Endothelial cell of umbilical vein (primary cell): ENCODE data around the gene IGFL3. TPM values are rescaled to one million over a fixed set of nuclear protein-coding genes. Genes with fewer than 3 reads are reported as not detected.

ENCODE experiments used
- BruUV-seq: library from RNA; stranded (reverse); fragments of 400-500 nt; replicated peaks from 2 replicates; lab custom pipeline; 2021; lab: Mats Ljungman, UMichigan
- CTCF ChIA-PET: fragments of 300-600, 350-600 bp; sonication (Branson Sonifier 250); formaldehyde crosslinking; loops from one replicate; lab custom pipeline; 2021; ENCODE audit warnings: antibody characterized with exemption, inconsistent platforms; lab: Charles Lee
- POLR2A ChIA-PET: fragments of 300-600, 350-600 bp; sonication (Branson Sonifier 250); formaldehyde crosslinking; loops from one replicate; lab custom pipeline; 2021; ENCODE audit warnings: antibody characterized with exemption, inconsistent platforms; lab: Charles Lee
- DNase-seq: peaks from one replicate; pipeline ENCODE4 v3.0.0-alpha.2; 2011; ENCODE audit warnings: low read depth, low spot score
- FAIRE-seq: peaks from 2 replicates; lab custom pipeline; 2011; peaks lifted over from hg19 to GRCh38; lab: Jason Lieb, UNC
- H2AFZ ChIP-seq: 2 replicates; pipeline ENCODE4 v1.6.0; 2012; ENCODE audit warnings: low read depth, low read length, control low read depth, inconsistent platforms
- H3K27ac ChIP-seq: 2 replicates; pipeline ENCODE4 v1.5.1; 2011; ENCODE audit warnings: low read depth, mild to moderate bottlenecking, control low read depth, low read length, moderate library complexity; ENCODE audit not compliant: insufficient read depth
- H3K27me3 ChIP-seq, 2 experiments: 2 replicates each; pipeline versions ENCODE4 v1.6.0 to v1.6.1; 2011; ENCODE audit warnings: low read length in 2 of 2, mixed read lengths in 1 of 2; ENCODE audit not compliant: control insufficient read depth in 2 of 2, insufficient read depth in 2 of 2
- H3K36me3 ChIP-seq, 2 experiments: 2 replicates in 1 of 2; 3 replicates in 1 of 2; pipeline ENCODE4 v1.5.1; 2011; ENCODE audit warnings: low read length in 2 of 2, mild to moderate bottlenecking in 1 of 2, moderate library complexity in 1 of 2; ENCODE audit not compliant: control insufficient read depth in 2 of 2, insufficient read depth in 2 of 2; ENCODE audit errors: extremely low read depth in 1 of 2
- H3K4me1 ChIP-seq: 3 replicates; pipeline ENCODE4 v1.5.1; 2011; ENCODE audit warnings: mild to moderate bottlenecking, low read length; ENCODE audit not compliant: control insufficient read depth, insufficient read depth; ENCODE audit errors: extremely low read depth
- H3K4me2 ChIP-seq: 2 replicates; pipeline ENCODE4 v1.6.1; 2011; ENCODE audit warnings: low read length, control low read depth, mixed read lengths; ENCODE audit not compliant: insufficient read depth
- H3K4me3 ChIP-seq, 3 experiments: fragments of 200-600 bp in 1 of 3; sonication (generic), shearing (Covaris generic) in 1 of 3; replicated peaks in 1 of 3; 2 replicates each; pipeline ENCODE4 v1.5.1; 2011 to 2016; ENCODE audit warnings: control low read depth in 3 of 3, low read length in 3 of 3, mild to moderate bottlenecking in 2 of 3, inconsistent platforms in 1 of 3, low read depth in 1 of 3, moderate library complexity in 1 of 3; ENCODE audit not compliant: insufficient read depth in 1 of 3
- H3K79me2 ChIP-seq: 2 replicates; pipeline ENCODE4 v1.6.0; 2012; ENCODE audit warnings: low read length, inconsistent platforms; ENCODE audit not compliant: control insufficient read depth, insufficient read depth
- H3K9ac ChIP-seq: replicated peaks from 2 replicates; pipeline ENCODE3; 2011; ENCODE audit warnings: low read length, control low read depth; ENCODE audit not compliant: insufficient read depth; ENCODE audit errors: extremely low read depth
- H3K9me1 ChIP-seq: replicated peaks from 3 replicates; pipeline ENCODE4 v1.6.0; 2011; ENCODE audit warnings: mild to moderate bottlenecking, low read length; ENCODE audit not compliant: control insufficient read depth, insufficient read depth; ENCODE audit errors: extremely low read depth
- H3K9me3 ChIP-seq: replicated peaks from 2 replicates; pipeline ENCODE4 v1.5.1; 2012; ENCODE audit warnings: low read length, inconsistent platforms; ENCODE audit not compliant: control insufficient read depth, insufficient read depth
- H4K20me1 ChIP-seq: replicated peaks from 2 replicates; pipeline ENCODE3; 2011; ENCODE audit warnings: mild to moderate bottlenecking, low read length; ENCODE audit not compliant: control insufficient read depth, insufficient read depth; ENCODE audit errors: extremely low read depth
- EZH2 ChIP-seq: IDR thresholded peaks from 2 replicates; pipeline ENCODE4 v1.6.1; 2012; ENCODE audit warnings: borderline replicate concordance, low read depth, mild to moderate bottlenecking, moderate library complexity, low read length, inconsistent platforms; ENCODE audit not compliant: severe bottlenecking
- FOS ChIP-seq: IDR thresholded peaks from 2 replicates; pipeline ENCODE4 v1.6.1; 2011; ENCODE audit warnings: mild to moderate bottlenecking, low read length, moderate library complexity, borderline replicate concordance; ENCODE audit not compliant: insufficient read depth
- GATA2 ChIP-seq: IDR thresholded peaks from 2 replicates; pipeline ENCODE4 v1.7.0; 2011; ENCODE audit warnings: low read depth, mild to moderate bottlenecking, moderate library complexity, mixed read lengths, low read length; ENCODE audit not compliant: insufficient read length, insufficient read depth
- JUN ChIP-seq: IDR thresholded peaks from 2 replicates; pipeline ENCODE4 v1.6.1; 2011; ENCODE audit warnings: borderline replicate concordance, low read depth; ENCODE audit not compliant: insufficient read length, insufficient read depth
- MYC ChIP-seq: IDR thresholded peaks from one replicate; pipeline ENCODE4 v1.6.1; 2011; ENCODE audit warnings: mild to moderate bottlenecking, low read depth, low read length
- POLR2A ChIP-seq: IDR thresholded peaks from 2 replicates; pipeline ENCODE4 v1.6.1; 2012; ENCODE audit warnings: low read depth, mild to moderate bottlenecking, control low read depth, low read length
- POLR2AphosphoS5 ChIP-seq: IDR thresholded peaks from 2 replicates; pipeline ENCODE4 v1.6.1; 2012; ENCODE audit warnings: low read depth, mild to moderate bottlenecking, control low read depth, low read length, moderate library complexity; ENCODE audit not compliant: insufficient read depth
- dilution Hi-C: fragments of 300-500 bp; cut with MboI; formaldehyde crosslinking; loops from one replicate; pipeline ENCODE4 v1.15.0; 2019; ENCODE audit warnings: low sequenced_read_pairs; ENCODE audit not compliant: extremely low pct_ligation_motif_present
- intact Hi-C: fragments of 100-400 bp; cut with micrococcal nuclease; formaldehyde crosslinking; loops from one replicate; pipeline ENCODE4 v1.10.0; 2022
- polyA plus RNA-seq, 4 experiments: library from polyadenylated mRNA; depleted of rRNA in 3 of 4; stranded (reverse) in 3 of 4; unstranded in 1 of 4; fragments of >200 nt; gene quantifications; 2 replicates each; pipeline versions ENCODE4 v1.2.1 to v1.2.3, GENCODE V29; 2011 to 2012; ENCODE audit warnings: missing spikeins in 1 of 4
- total RNA-seq: library from RNA; stranded (reverse); gene quantifications from 2 replicates; pipeline ENCODE4 v1.2.3, GENCODE V29; 2021
- TF ChIP-seq, protein P1 (sequence below), 2 donors: IDR thresholded peaks; 1 replicate in 1 of 2; 2 replicates in 1 of 2; pipeline ENCODE4 v1.5.1; 2011; ENCODE audit warnings: low read length in 2 of 2, mild to moderate bottlenecking in 2 of 2, moderate library complexity in 2 of 2, control low read depth in 1 of 2, inconsistent platforms in 1 of 2, low read depth in 1 of 2; ENCODE audit not compliant: insufficient read depth in 1 of 2; ENCODE audit errors: extremely low read depth in 1 of 2
- TF ChIP-seq, protein P2 (sequence below): IDR thresholded peaks from 2 replicates; pipeline ENCODE4 v1.6.1; 2011; ENCODE audit not compliant: insufficient read depth, insufficient read length

The IGFL3 gene
- total and polyA plus RNA-seq, 2 donors (not counting 3 experiments of a cell fraction or from before 2014, with no cell fraction given) = not detected

DNA sequence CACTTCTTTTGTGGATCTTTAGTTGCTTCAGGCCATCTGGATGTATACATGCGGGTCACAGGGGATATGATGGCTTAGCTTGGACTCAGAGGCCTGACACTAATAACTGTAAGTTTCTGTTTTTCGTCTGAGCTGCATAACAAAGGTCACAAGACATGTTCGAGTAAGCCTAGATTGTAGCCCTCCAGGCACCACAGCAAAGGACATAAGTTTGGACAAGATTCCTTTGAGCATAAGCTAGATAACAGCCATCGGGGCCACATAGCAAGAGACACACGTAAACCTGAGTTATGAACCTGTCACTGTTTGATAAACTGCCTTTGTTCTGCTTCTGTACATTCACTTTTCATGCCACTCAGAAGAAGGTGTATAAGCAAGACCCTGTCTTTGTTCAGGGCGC lies 14.6 kb downstream of the IGFL3 start:
- CTCF ChIA-PET = no interaction called here
- H3K79me2 ChIP-seq = no peaks in the 10 kb centered on the region
- H3K27me3 ChIP-seq = peaks cover 25 to 42% of the 10 kb centered on the region in 2 experiments

More for the DNA sequence above, 14.6 kb downstream of the IGFL3 start:
- Histone ChIP-seq H3K9ac (no peak overlapping the region), H3K27ac (no peak overlapping the region), H3K9me1 (no peaks in the 10 kb centered on the region), H4K20me1 (no peaks in the 10 kb centered on the region), H3K4me3 (no peak overlapping the region), H2AFZ (no peak overlapping the region), H3K4me2 (no peak overlapping the region), H3K36me3 (no peaks in the 10 kb centered on the region), H3K4me1 (no peaks in the 10 kb centered on the region), H3K9me3 (no peaks in the 10 kb centered on the region)
- BruUV-seq = no TSS peak
- intact Hi-C loops (no loop called here), dilution Hi-C loops (no loop called here)
- FAIRE-seq = no peak
- POLR2A ChIA-PET = no interaction called here
- no peak for DNase-seq
- no peak for TF ChIP-seq FOS
- TF ChIP-seq POLR2AphosphoS5 = no peak
- TF ChIP-seq POLR2A = no peak
- no peak for TF ChIP-seq MYC
- TF ChIP-seq JUN = no peak
- TF ChIP-seq, protein P1, sequence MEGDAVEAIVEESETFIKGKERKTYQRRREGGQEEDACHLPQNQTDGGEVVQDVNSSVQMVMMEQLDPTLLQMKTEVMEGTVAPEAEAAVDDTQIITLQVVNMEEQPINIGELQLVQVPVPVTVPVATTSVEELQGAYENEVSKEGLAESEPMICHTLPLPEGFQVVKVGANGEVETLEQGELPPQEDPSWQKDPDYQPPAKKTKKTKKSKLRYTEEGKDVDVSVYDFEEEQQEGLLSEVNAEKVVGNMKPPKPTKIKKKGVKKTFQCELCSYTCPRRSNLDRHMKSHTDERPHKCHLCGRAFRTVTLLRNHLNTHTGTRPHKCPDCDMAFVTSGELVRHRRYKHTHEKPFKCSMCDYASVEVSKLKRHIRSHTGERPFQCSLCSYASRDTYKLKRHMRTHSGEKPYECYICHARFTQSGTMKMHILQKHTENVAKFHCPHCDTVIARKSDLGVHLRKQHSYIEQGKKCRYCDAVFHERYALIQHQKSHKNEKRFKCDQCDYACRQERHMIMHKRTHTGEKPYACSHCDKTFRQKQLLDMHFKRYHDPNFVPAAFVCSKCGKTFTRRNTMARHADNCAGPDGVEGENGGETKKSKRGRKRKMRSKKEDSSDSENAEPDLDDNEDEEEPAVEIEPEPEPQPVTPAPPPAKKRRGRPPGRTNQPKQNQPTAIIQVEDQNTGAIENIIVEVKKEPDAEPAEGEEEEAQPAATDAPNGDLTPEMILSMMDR (IDR thresholded peaks at IDR 0.05; ENCODE audit: extremely low read depth in 1 of 2, insufficient read depth in 1 of 2, low read depth in 1 of 2, low read length in 2 of 2) = no peak
- TF ChIP-seq GATA2 = no peak
- TF ChIP-seq EZH2 = no peak
- TF ChIP-seq, protein P2, sequence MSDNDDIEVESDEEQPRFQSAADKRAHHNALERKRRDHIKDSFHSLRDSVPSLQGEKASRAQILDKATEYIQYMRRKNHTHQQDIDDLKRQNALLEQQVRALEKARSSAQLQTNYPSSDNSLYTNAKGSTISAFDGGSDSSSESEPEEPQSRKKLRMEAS = no peak
